ENCODE measurements around the gene MNX1.

GRCh38 chr7:157032644-157033482 lies 22.4 kb upstream of the MNX1 start:
- TF ChIP-seq CTCF (conservative IDR thresholded peaks at IDR 0.05; ENCODE audit: low read depth, low read length) (no peak), EZH2 (IDR thresholded peaks at IDR 0.05; ENCODE audit: low read length, unreplicated experiment) (no peak)

Measured in PC-3 (cell line).